Endodermal cell (in vitro differentiated cells): ENCODE results near the gene TUBGCP6. TPM values are rescaled to one million over a fixed set of nuclear protein-coding genes. Genes with fewer than 3 reads are reported as not detected.
A peak's percentile ranks its signal among the peaks of the same experiment; 100 is the strongest.

Experiments
- DNase-seq: peaks from one replicate; pipeline ENCODE4 v3.0.0-alpha.2; 2017
- H3K27ac ChIP-seq: 2 replicates; pipeline ENCODE4 v1.5.1; 2013; ENCODE audit warnings: mild to moderate bottlenecking, low read depth, low read length, moderate library complexity
- H3K27me3 ChIP-seq: 2 replicates; pipeline ENCODE4 v1.6.1; 2013; ENCODE audit warnings: mild to moderate bottlenecking, low read length, moderate library complexity; ENCODE audit not compliant: insufficient read depth, control insufficient read depth, poor library complexity, severe bottlenecking
- H3K36me3 ChIP-seq: 2 replicates; pipeline ENCODE4 v1.7.0; 2013; ENCODE audit warnings: mild to moderate bottlenecking, low read length, moderate library complexity; ENCODE audit not compliant: control insufficient read depth, insufficient read depth
- H3K4me1 ChIP-seq: one replicate; pipeline ENCODE4 v1.7.0; 2013; ENCODE audit warnings: low read length; ENCODE audit not compliant: control insufficient read depth, insufficient read depth
- H3K4me3 ChIP-seq: 2 replicates; pipeline ENCODE4 v1.5.1; 2013; ENCODE audit warnings: mild to moderate bottlenecking, low read length, moderate library complexity
- H3K9ac ChIP-seq: 2 replicates; pipeline ENCODE4 v1.6.1; 2013; ENCODE audit warnings: mild to moderate bottlenecking, low read length, moderate library complexity; ENCODE audit not compliant: poor library complexity, severe bottlenecking; ENCODE audit errors: extremely low read depth
- H3K9me3 ChIP-seq: 2 replicates; pipeline ENCODE4 v1.6.1; 2013; ENCODE audit warnings: mild to moderate bottlenecking, low read length, moderate library complexity; ENCODE audit not compliant: control insufficient read depth
- H3K27ac Mint-ChIP-seq: 2 replicates; pipeline ENCODE4 v1.8.0; 2020; ENCODE audit warnings: mixed read lengths
- H3K27me3 Mint-ChIP-seq: 2 replicates; pipeline ENCODE4 v1.8.0; 2021; ENCODE audit warnings: mild to moderate bottlenecking, mixed read lengths; ENCODE audit not compliant: insufficient read depth
- H3K36me3 Mint-ChIP-seq: 2 replicates; pipeline ENCODE4 v1.8.0; 2020; ENCODE audit warnings: low read depth, mixed read lengths
- H3K4me1 Mint-ChIP-seq: 2 replicates; pipeline ENCODE4 v1.8.0; 2020; ENCODE audit warnings: mixed read lengths
- H3K4me3 Mint-ChIP-seq: 2 replicates; pipeline ENCODE4 v1.8.0; 2020; ENCODE audit warnings: mild to moderate bottlenecking, moderate library complexity, mixed read lengths
- H3K9me3 Mint-ChIP-seq: 2 replicates; pipeline ENCODE4 v1.8.0; 2020; ENCODE audit warnings: mild to moderate bottlenecking, mixed read lengths
- WGBS, 2 experiments: methylation state at CpG; one replicate each; pipeline versions ENCODE4 v1.1.5 to v1.1.7; 2013; ENCODE audit warnings: missing lambda C conversion rate in 2 of 2, mixed read lengths in 1 of 2; ENCODE audit not compliant: insufficient coverage in 1 of 2, insufficient read length in 1 of 2; 5-methylcytosine and 5-hydroxymethylcytosine counted together
- total RNA-seq, 2 donors: library from RNA; stranded (reverse); fragmentation: NEBNext Ultra II Directional in 1 of 2; extraction: Animal tissue kit (Norgen Biotek cat#: 25700) in 1 of 2; gene quantifications; 2 replicates in 1 of 2; 3 replicates in 1 of 2; pipeline ENCODE4 v1.2.1, GENCODE V29; 2021
- TF ChIP-seq, protein P1 (sequence below): fragments of 200-600 bp; sonication (generic); conservative IDR thresholded peaks from 2 replicates; pipeline ENCODE4 v1.5.0; 2021; ENCODE audit warnings: antibody characterized with exemption, mild to moderate bottlenecking

The TUBGCP6 gene
- total RNA-seq, 2 donors from 2014 or later = 43.7 to 46.0 TPM

DNA sequence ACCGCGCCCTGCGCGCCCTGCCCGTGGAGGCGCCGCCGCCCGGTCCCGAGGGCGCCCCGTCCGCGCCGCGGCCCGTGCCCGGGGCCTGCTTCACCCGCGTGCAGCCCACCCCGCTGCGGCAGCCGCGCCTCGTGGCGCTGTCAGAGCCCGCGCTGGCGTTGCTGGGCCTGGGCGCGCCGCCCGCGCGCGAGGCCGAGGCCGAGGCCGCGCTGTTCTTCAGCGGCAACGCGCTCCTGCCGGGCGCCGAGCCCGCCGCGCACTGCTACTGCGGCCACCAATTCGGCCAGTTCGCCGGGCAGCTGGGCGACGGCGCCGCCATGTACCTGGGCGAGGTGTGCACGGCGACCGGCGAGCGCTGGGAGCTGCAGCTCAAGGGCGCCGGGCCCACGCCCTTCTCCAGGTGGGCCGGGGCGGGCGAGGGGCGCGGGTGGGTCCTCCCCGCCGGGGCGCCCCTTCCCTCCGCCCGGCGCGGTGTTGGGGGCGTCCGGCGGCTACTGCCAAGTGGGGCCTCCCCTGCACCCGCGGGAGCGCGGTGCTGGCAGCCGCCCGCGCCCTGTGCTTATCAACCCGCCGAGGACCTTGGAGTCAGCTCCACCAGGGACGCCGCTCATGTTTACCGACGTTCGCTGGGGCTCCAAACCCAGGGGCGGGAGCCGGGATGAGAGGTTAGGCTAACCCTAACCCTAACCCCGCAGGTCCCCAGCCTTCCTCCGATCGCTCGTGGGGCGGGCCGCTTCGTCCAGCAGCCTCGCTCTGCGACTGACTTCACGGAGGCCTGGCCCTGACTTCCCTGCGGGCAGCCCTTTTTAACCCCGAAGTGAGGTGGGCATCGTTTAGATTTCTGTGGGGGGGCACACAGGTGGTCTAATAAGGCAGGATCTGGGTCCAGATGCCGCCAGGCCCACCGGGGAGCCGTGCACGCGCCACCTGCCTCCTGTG, 43.4 kb downstream of the TUBGCP6 start:
- Mint-ChIP-seq H3K27ac (no peak overlapping the region), H3K4me3 (peak overlapping the region; percentile 67), H3K36me3 (peaks cover 23% of the 10 kb centered on the region), H3K4me1 (peaks cover 9% of the 10 kb centered on the region), H3K27me3 (peaks cover 3% of the 10 kb centered on the region), H3K9me3 (peaks cover 3% of the 10 kb centered on the region)
- DNase-seq = no peak
- Histone ChIP-seq H3K4me3 (peak overlapping the region; percentile 87), H3K36me3 (peaks cover 30% of the 10 kb centered on the region), H3K4me1 (peaks cover 6% of the 10 kb centered on the region), H3K27ac (no peak overlapping the region), H3K27me3 (no peaks in the 10 kb centered on the region), H3K9ac (peak overlapping the region; percentile 47), H3K9me3 (peaks cover 7% of the 10 kb centered on the region)
- WGBS, 2 experiments = 3 to 8% methylated on average over 28 to 115 of the region's 115 CpGs
- TF ChIP-seq, protein P1, sequence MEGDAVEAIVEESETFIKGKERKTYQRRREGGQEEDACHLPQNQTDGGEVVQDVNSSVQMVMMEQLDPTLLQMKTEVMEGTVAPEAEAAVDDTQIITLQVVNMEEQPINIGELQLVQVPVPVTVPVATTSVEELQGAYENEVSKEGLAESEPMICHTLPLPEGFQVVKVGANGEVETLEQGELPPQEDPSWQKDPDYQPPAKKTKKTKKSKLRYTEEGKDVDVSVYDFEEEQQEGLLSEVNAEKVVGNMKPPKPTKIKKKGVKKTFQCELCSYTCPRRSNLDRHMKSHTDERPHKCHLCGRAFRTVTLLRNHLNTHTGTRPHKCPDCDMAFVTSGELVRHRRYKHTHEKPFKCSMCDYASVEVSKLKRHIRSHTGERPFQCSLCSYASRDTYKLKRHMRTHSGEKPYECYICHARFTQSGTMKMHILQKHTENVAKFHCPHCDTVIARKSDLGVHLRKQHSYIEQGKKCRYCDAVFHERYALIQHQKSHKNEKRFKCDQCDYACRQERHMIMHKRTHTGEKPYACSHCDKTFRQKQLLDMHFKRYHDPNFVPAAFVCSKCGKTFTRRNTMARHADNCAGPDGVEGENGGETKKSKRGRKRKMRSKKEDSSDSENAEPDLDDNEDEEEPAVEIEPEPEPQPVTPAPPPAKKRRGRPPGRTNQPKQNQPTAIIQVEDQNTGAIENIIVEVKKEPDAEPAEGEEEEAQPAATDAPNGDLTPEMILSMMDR = no peak

- peaks cover 3% of the 10 kb centered on the region for H3K27me3 Mint-ChIP-seq
- peaks cover 19% of the 10 kb centered on the region for H3K36me3 Mint-ChIP-seq
- peaks cover 9% of the 10 kb centered on the region for H3K4me1 Mint-ChIP-seq
- Histone ChIP-seq H3K27me3 (no peaks in the 10 kb centered on the region), H3K36me3 (peaks cover 24% of the 10 kb centered on the region), H3K4me1 (peaks cover 6% of the 10 kb centered on the region), H3K4me3 (peak within 1 kb of the TSS; percentile 87), H3K9me3 (peaks cover 7% of the 10 kb centered on the region), H3K27ac (no peak within 1 kb of the TSS), H3K9ac (peak within 1 kb of the TSS; percentile 63)
- WGBS, 2 experiments = 0 to 1% methylated on average over 20 to 103 of the region's 105 CpGs
- H3K9me3 Mint-ChIP-seq = peaks cover 3% of the 10 kb centered on the region
- peak; percentile 97 for DNase-seq
- H3K27ac Mint-ChIP-seq = peak within 1 kb of the TSS; percentile 58
- peak within 1 kb of the TSS; percentile 67 for H3K4me3 Mint-ChIP-seq
- TF ChIP-seq, protein P1 = no peak
Observed at GRCh38 chr22:50200461-50201190, 44.2 kb downstream of the TUBGCP6 start, which contains the start of gene SELENOO. Gene SELENOO (plus strand): TSS chr22:50201011. CDS start chr22:50201037, 26 bp downstream.

DNA sequence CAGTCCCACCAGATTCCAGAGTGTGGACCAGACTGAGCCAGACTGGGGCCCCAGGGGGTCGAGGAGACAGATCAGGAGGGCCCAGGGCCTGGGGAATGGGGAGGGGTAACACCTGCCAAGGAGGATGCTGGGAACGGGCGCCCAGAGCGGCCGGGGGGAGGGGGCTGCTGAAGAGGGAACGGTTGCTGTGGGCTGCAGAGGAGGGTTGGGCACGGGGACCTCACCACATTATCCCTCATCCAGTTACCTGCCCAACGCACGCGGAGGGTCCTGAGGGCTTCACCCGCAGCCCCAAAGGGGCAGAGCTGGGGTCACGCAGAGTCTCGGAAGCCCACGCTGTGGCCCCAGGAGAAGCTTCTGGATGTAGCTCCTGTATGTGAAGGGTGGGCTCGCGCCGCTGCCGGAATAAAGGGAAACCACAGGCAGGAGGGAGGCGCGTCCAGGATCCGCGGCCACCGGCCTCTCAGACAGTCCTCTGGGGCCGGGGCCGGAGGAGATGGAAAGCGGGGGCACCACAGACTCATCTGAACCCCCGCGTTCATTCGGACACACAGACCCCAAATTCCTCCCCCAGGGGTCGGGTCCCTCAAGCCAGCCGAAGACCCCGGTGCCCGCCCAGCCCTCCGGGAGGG, 44.9 kb downstream of the TUBGCP6 start:
- Histone ChIP-seq H3K4me3 (peak overlapping the region; percentile 83), H3K36me3 (peaks cover 24% of the 10 kb centered on the region), H3K27ac (no peak overlapping the region), H3K9ac (peak overlapping the region; percentile 63), H3K27me3 (no peaks in the 10 kb centered on the region), H3K9me3 (peaks cover 7% of the 10 kb centered on the region), H3K4me1 (peaks cover 6% of the 10 kb centered on the region)
- H3K4me3 Mint-ChIP-seq = peak overlapping the region; percentile 67
- peak; percentile 87 for DNase-seq
- TF ChIP-seq, protein P1 = peak; percentile 12
- H3K36me3 Mint-ChIP-seq = peaks cover 19% of the 10 kb centered on the region
- H3K27me3 Mint-ChIP-seq = peaks cover 3% of the 10 kb centered on the region
- WGBS, 2 experiments = 8% methylated on average over 11 to 34 of the region's 34 CpGs
- H3K9me3 Mint-ChIP-seq = peaks cover 3% of the 10 kb centered on the region
- peak overlapping the region; percentile 58 for H3K27ac Mint-ChIP-seq
- peaks cover 9% of the 10 kb centered on the region for H3K4me1 Mint-ChIP-seq
